ENCODE measurements around the gene KIZ.
A peak's percentile ranks its signal among the peaks of the same experiment; 100 is the strongest.

The KIZ gene

DNA sequence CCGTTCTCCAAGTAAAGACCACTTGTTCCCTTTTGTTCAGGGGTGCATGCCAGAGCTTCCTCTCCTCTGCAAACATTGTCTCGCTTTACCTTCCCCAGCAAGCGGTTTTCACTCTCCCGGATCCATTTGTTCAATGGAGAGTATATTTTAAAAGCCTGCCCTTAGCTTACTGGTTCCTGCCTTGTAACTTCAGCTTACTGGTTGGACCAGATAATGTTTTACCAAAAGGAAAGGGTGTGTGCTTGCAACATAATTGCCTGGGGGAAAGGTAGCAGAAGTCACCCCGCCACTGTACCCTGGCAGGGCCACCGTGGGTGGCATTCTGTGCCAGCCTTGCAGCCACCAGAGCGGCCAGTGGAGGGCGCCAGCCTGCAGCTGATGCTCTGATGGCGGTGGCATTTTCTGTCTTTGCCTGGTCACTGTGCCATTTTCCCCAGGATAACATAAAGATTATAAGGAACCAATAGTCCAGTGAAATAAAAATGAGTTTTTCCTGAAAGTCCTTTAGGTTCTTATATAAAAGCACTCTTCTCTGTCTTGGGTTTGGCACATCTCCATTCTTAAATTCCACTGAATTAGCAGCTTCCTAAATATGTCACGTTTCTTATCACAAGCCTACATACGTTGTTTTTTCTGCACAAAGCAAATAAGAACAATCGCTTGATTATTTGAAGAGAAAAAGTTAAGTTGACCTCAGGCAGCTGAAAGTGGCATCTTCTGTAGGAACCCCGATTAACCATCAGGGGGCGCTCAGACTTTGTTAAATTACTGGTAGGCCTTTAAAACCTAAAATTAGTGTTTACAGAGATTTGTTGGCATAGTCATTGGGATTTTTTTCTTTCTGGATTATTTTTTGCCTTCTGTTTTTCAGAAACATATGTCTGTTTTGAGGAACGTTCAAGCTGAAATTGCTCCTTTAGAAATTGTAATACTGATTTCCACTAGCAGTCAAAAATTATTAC, 109.9 kb downstream of the KIZ start:
- H3K4ac ChIP-seq (ENCODE audit: low read depth, low read length) = no peak overlapping the region
- no peaks in the 10 kb centered on the region for H3K27me3 ChIP-seq (ENCODE audit: insufficient read depth, low read length)
- H3K18ac ChIP-seq (ENCODE audit: low read length) = no peak overlapping the region
- no peak overlapping the region for H3K14ac ChIP-seq (ENCODE audit: low read length)
- H4K12ac ChIP-seq (ENCODE audit: low read depth, low read length) = no peak overlapping the region
- H3K9me3 ChIP-seq (ENCODE audit: insufficient read depth, low read depth, low read length) = peaks cover 1% of the 10 kb centered on the region
- no peaks in the 10 kb centered on the region for H3K79me2 ChIP-seq (ENCODE audit: control insufficient read depth, insufficient read depth, low read length, poor library complexity)
- DNase-seq = peak; percentile 67 to 86
- H3K79me1 ChIP-seq (ENCODE audit: low read length) = no peaks in the 10 kb centered on the region
- no CpG with 5 or more reads among the region's 15 CpGs for WGBS (ENCODE audit: extremely low coverage, insufficient coverage, insufficient read length)
- H3K23ac ChIP-seq (ENCODE audit: low read length) = no peak overlapping the region
- no peak overlapping the region for H3K4me2 ChIP-seq (ENCODE audit: low read length)
- H2BK120ac ChIP-seq (ENCODE audit: insufficient read depth, low read length, poor library complexity) = no peak overlapping the region
- H2BK5ac ChIP-seq (ENCODE audit: low read depth, low read length, poor library complexity) = no peak overlapping the region
- H3K27ac ChIP-seq (ENCODE audit: low read depth, low read length) = no peak overlapping the region
- H3K4me1 ChIP-seq (ENCODE audit: control insufficient read depth in 1 of 2, insufficient read depth in 2 of 2, low read length in 2 of 2) = no peaks in the 10 kb centered on the region
- H3K9ac ChIP-seq (ENCODE audit: low read length) = no peak overlapping the region
- H2AK5ac ChIP-seq (ENCODE audit: low read length) = no peak overlapping the region
- no peaks in the 10 kb centered on the region for H3K36me3 ChIP-seq (ENCODE audit: control insufficient read depth in 1 of 2, insufficient read depth in 2 of 2, low read length in 2 of 2)
- no peak overlapping the region for H2BK12ac ChIP-seq (ENCODE audit: low read length)
- H4K91ac ChIP-seq (ENCODE audit: low read depth, low read length) = no peak overlapping the region
- H2AFZ ChIP-seq (ENCODE audit: insufficient read depth, low read length, poor library complexity) = no peak overlapping the region
- H4K8ac ChIP-seq (ENCODE audit: low read depth, low read length) = no peak overlapping the region
- H3K4me3 ChIP-seq (ENCODE audit: low read depth, low read length) = no peak overlapping the region

DNA sequence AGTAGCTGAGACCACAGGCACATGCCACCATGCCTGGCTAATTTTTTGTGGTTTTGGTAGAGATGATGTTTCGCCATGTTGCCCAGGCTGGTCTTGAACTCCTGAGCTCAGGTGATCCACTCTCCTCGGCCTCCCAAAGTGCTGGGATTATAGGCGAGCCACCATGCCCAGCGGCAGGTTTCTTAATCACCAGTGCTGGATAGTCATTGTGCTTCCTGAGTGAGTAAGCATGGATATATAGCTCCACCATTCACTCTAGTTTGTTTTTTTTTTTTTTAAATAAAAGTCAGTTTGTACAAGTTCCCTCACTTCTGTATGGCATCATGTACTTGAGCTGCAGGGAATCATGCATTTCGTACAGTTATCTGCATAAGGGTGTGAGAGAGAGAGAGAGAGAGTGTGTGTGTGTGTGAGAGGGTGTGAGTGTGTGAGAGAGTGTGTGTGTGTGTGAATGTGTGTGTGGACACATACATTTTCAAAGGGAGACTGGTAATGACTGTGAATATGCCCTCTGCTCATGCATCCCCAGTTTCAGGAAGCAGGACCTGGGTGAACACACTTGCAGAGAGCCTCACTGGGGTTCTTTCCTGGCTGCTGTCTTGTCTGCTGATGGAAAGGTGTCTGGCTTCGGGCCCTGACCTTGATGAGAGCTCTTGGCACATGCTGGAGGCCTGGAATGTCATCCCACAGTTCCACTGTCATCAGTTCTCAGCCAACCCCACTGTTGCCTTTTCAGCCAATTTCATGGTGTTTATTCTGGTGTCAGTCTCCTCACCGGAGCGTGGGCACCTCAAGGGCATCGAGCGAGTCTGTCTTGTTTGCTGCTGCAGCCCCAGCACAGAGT, 112.3 kb downstream of the KIZ start:
- H2AFZ ChIP-seq (ENCODE audit: insufficient read depth, low read length, poor library complexity) = no peak overlapping the region
- no peak overlapping the region for H2BK5ac ChIP-seq (ENCODE audit: low read depth, low read length, poor library complexity)
- no peak overlapping the region for H2BK12ac ChIP-seq (ENCODE audit: low read length)
- H3K18ac ChIP-seq (ENCODE audit: low read length) = no peak overlapping the region
- no peaks in the 10 kb centered on the region for H3K79me1 ChIP-seq (ENCODE audit: low read length)
- H3K23ac ChIP-seq (ENCODE audit: low read length) = no peak overlapping the region
- no peak for DNase-seq
- H3K27ac ChIP-seq (ENCODE audit: low read depth, low read length) = no peak overlapping the region
- no peak overlapping the region for H3K14ac ChIP-seq (ENCODE audit: low read length)
- no peak overlapping the region for H3K4ac ChIP-seq (ENCODE audit: low read depth, low read length)
- no peaks in the 10 kb centered on the region for H3K27me3 ChIP-seq (ENCODE audit: insufficient read depth, low read length)
- H3K79me2 ChIP-seq (ENCODE audit: control insufficient read depth, insufficient read depth, low read length, poor library complexity) = no peaks in the 10 kb centered on the region
- peak overlapping the region; percentile 31 for H3K9ac ChIP-seq (ENCODE audit: low read length)
- no peak overlapping the region for H4K12ac ChIP-seq (ENCODE audit: low read depth, low read length)
- H3K9me3 ChIP-seq (ENCODE audit: insufficient read depth, low read depth, low read length) = peaks cover 1% of the 10 kb centered on the region
- no peak overlapping the region for H2BK120ac ChIP-seq (ENCODE audit: insufficient read depth, low read length, poor library complexity)
- H3K4me2 ChIP-seq (ENCODE audit: low read length) = no peak overlapping the region
- H2AK5ac ChIP-seq (ENCODE audit: low read length) = no peak overlapping the region
- WGBS (ENCODE audit: extremely low coverage, insufficient coverage, insufficient read length) = no CpG with 5 or more reads among the region's 10 CpGs
- H3K4me3 ChIP-seq (ENCODE audit: low read depth, low read length) = no peak overlapping the region
- no peak overlapping the region for H4K8ac ChIP-seq (ENCODE audit: low read depth, low read length)
- no peaks in the 10 kb centered on the region for H3K36me3 ChIP-seq (ENCODE audit: control insufficient read depth in 1 of 2, insufficient read depth in 2 of 2, low read length in 2 of 2)
- H3K4me1 ChIP-seq (ENCODE audit: control insufficient read depth in 1 of 2, insufficient read depth in 2 of 2, low read length in 2 of 2) = no peaks in the 10 kb centered on the region
- no peak overlapping the region for H4K91ac ChIP-seq (ENCODE audit: low read depth, low read length)

DNA sequence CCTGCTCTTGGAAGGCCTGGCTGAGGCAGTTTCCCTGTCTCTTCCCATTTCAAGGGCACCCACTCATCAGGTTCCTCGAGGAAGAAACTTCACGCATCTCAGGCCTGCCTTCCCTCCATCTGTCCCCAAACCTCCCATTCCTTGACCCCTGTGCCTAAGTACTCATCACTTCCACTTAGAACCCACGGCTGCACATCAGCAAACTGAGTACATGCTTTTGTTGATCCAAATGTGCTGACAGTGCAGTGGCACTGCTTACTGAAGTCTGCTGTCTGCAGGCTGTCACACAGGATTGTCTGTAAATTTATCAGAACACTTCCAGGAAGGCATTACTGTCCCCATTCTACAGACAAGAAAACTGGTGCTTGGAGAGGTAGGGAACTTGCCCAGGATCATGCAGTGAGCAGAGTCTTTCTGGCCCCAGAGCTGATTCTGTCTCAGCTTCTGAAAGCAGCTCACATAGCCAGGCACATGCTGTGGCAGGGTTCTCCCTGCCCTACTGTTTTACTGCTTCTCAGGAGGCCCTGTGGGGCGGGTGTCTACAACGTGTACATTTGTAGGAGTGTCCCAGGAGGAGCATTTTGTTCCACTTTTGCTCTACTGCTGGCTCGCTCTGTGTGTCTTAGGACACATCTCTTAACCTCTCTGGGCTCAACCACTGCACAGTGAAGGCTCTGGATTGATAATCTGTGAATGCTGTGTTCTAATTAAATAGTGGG, 113.1 kb downstream of the KIZ start:
- no CpG with 5 or more reads among the region's 6 CpGs for WGBS (ENCODE audit: extremely low coverage, insufficient coverage, insufficient read length)

DNA sequence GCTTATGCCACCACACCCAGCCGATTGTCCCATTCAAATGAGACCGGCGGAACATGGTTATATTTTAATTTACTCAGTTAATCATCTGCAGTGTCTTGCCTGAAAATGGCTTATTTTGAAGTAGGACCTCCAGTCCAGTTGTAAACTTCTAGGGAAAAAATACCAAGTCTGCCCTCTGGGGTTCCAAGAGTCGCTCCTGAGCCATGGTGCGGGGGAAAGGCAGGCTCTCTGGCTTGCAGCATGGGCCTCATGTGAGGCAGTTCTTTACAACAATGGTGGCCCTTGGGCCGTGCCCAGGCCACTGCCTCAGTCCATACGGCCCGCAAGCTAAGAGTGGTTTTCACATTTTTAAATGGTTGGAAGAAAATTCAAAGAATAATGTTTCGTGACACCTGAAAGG, 114.5 kb downstream of the KIZ start:
- Histone ChIP-seq H3K9me3 (ENCODE audit: insufficient read depth, low read depth, low read length) (peaks cover 1% of the 10 kb centered on the region), H3K4me3 (ENCODE audit: low read depth, low read length) (no peak overlapping the region), H2BK12ac (ENCODE audit: low read length) (no peak overlapping the region), H2AFZ (ENCODE audit: insufficient read depth, low read length, poor library complexity) (no peak overlapping the region), H3K27me3 (ENCODE audit: insufficient read depth, low read length) (no peaks in the 10 kb centered on the region), H3K79me2 (ENCODE audit: control insufficient read depth, insufficient read depth, low read length, poor library complexity) (no peaks in the 10 kb centered on the region), H3K4ac (ENCODE audit: low read depth, low read length) (no peak overlapping the region), H3K27ac (ENCODE audit: low read depth, low read length) (no peak overlapping the region), H3K36me3 (ENCODE audit: control insufficient read depth in 1 of 2, insufficient read depth in 2 of 2, low read length in 2 of 2) (no peaks in the 10 kb centered on the region), H3K4me2 (ENCODE audit: low read length) (no peak overlapping the region), H3K4me1 (ENCODE audit: control insufficient read depth in 1 of 2, insufficient read depth in 2 of 2, low read length in 2 of 2) (no peaks in the 10 kb centered on the region), H3K79me1 (ENCODE audit: low read length) (no peaks in the 10 kb centered on the region), H3K9ac (ENCODE audit: low read length) (no peak overlapping the region), H4K91ac (ENCODE audit: low read depth, low read length) (no peak overlapping the region), H4K8ac (ENCODE audit: low read depth, low read length) (no peak overlapping the region), H2AK5ac (ENCODE audit: low read length) (no peak overlapping the region), H2BK120ac (ENCODE audit: insufficient read depth, low read length, poor library complexity) (no peak overlapping the region), H3K14ac (ENCODE audit: low read length) (no peak overlapping the region), H3K18ac (ENCODE audit: low read length) (no peak overlapping the region), H4K12ac (ENCODE audit: low read depth, low read length) (no peak overlapping the region), H3K23ac (ENCODE audit: low read length) (no peak overlapping the region), H2BK5ac (ENCODE audit: low read depth, low read length, poor library complexity) (no peak overlapping the region)
- no CpG with 5 or more reads among the region's 9 CpGs for WGBS (ENCODE audit: extremely low coverage, insufficient coverage, insufficient read length)
- no peak for DNase-seq

More for the DNA sequence above, 113.1 kb downstream of the KIZ start:
- peaks cover 1% of the 10 kb centered on the region for H3K9me3 ChIP-seq (ENCODE audit: insufficient read depth, low read depth, low read length)
- no peak overlapping the region for H4K91ac ChIP-seq (ENCODE audit: low read depth, low read length)
- no peak overlapping the region for H4K12ac ChIP-seq (ENCODE audit: low read depth, low read length)
- H2BK5ac ChIP-seq (ENCODE audit: low read depth, low read length, poor library complexity) = no peak overlapping the region
- no peak overlapping the region for H3K9ac ChIP-seq (ENCODE audit: low read length)
- no peak overlapping the region for H3K18ac ChIP-seq (ENCODE audit: low read length)
- H4K8ac ChIP-seq (ENCODE audit: low read depth, low read length) = no peak overlapping the region
- no peaks in the 10 kb centered on the region for H3K27me3 ChIP-seq (ENCODE audit: insufficient read depth, low read length)
- H2AK5ac ChIP-seq (ENCODE audit: low read length) = no peak overlapping the region
- H3K23ac ChIP-seq (ENCODE audit: low read length) = no peak overlapping the region
- H2BK120ac ChIP-seq (ENCODE audit: insufficient read depth, low read length, poor library complexity) = no peak overlapping the region
- H3K4me1 ChIP-seq (ENCODE audit: control insufficient read depth in 1 of 2, insufficient read depth in 2 of 2, low read length in 2 of 2) = no peaks in the 10 kb centered on the region
- H3K79me1 ChIP-seq (ENCODE audit: low read length) = no peaks in the 10 kb centered on the region
- H3K36me3 ChIP-seq (ENCODE audit: control insufficient read depth in 1 of 2, insufficient read depth in 2 of 2, low read length in 2 of 2) = no peaks in the 10 kb centered on the region
- H3K79me2 ChIP-seq (ENCODE audit: control insufficient read depth, insufficient read depth, low read length, poor library complexity) = no peaks in the 10 kb centered on the region
- no peak overlapping the region for H3K4ac ChIP-seq (ENCODE audit: low read depth, low read length)
- H2BK12ac ChIP-seq (ENCODE audit: low read length) = no peak overlapping the region
- no peak overlapping the region for H3K27ac ChIP-seq (ENCODE audit: low read depth, low read length)
- no peak for DNase-seq
- H3K4me2 ChIP-seq (ENCODE audit: low read length) = no peak overlapping the region
- no peak overlapping the region for H2AFZ ChIP-seq (ENCODE audit: insufficient read depth, low read length, poor library complexity)
- no peak overlapping the region for H3K4me3 ChIP-seq (ENCODE audit: low read depth, low read length)
- H3K14ac ChIP-seq (ENCODE audit: low read length) = no peak overlapping the region
